Heart right ventricle (tissue), 16 donors: Measurements from ENCODE around the gene RAD51D. TPM values are rescaled to one million over a fixed set of nuclear protein-coding genes. Genes with fewer than 3 reads are reported as not detected.

ENCODE experiments used
- ATAC-seq, 8 donors: fragments of 200-7000 bp; cut with Tn5 transposase; one replicate each; pipeline ENCODE4 v1.9.1; 2020; ENCODE audit warnings: mild to moderate bottlenecking in 8 of 8, moderate library complexity in 8 of 8, moderate number of reproducible peaks in 1 of 8
- DNase-seq, 2 donors: peaks; one replicate each; pipeline ENCODE4 v3.0.0-alpha.2; 2020
- H3K27ac ChIP-seq, 10 donors: fragments of 200-600 bp; sonication (generic) in 2 of 10; one replicate each; pipeline versions ENCODE4 v1.5.0 to v1.8.0; 2020 to 2022; ENCODE audit warnings: mild to moderate bottlenecking in 3 of 10
- H3K27me3 ChIP-seq, 7 donors: fragments of 200-600 bp; one replicate each; pipeline ENCODE4 v1.8.0; 2021 to 2022; ENCODE audit warnings: mild to moderate bottlenecking in 2 of 7
- H3K36me3 ChIP-seq, 9 donors: fragments of 200-600 bp; sonication (generic) in 1 of 9; one replicate each; pipeline versions ENCODE4 v1.5.0 to v1.8.0; 2020 to 2022; ENCODE audit warnings: mild to moderate bottlenecking in 2 of 9
- H3K4me1 ChIP-seq, 9 donors: fragments of 200-600 bp; sonication (generic) in 1 of 9; one replicate each; pipeline versions ENCODE4 v1.5.0 to v1.8.0; 2020 to 2022; ENCODE audit warnings: mild to moderate bottlenecking in 4 of 9
- H3K4me3 ChIP-seq, 10 donors: fragments of 200-600 bp; sonication (generic) in 2 of 10; one replicate each; pipeline versions ENCODE4 v1.5.0 to v1.8.0; 2020 to 2022; ENCODE audit warnings: mild to moderate bottlenecking in 7 of 10, moderate library complexity in 2 of 10
- H3K9me3 ChIP-seq, 11 donors: fragments of 200-600 bp in 10 of 11; sonication (generic) in 2 of 11; one replicate each; pipeline versions ENCODE4 v1.5.0 to v1.8.0; 2013 to 2022; ENCODE audit warnings: mild to moderate bottlenecking in 2 of 11, control low read depth in 1 of 11, moderate library complexity in 1 of 11
- WGBS, 2 donors: extraction: QIAGEN DNeasy Blood & Tissue Kit; methylation state at CpG; one replicate each; pipeline ENCODE4 v1.1.7; 2013; ENCODE audit warnings: inconsistent platforms in 1 of 2; 5-methylcytosine and 5-hydroxymethylcytosine counted together
- intact Hi-C, 10 donors: fragments of 100-400 bp; cut with DNase I; formaldehyde crosslinking; loops; one replicate each; pipeline versions ENCODE4 v1.11.1 to v1.14.2; 2022
- polyA plus RNA-seq, 2 donors: library from polyadenylated mRNA; stranded (reverse); fragments of 200-250 nt; gene quantifications; one replicate each; pipeline ENCODE4 v1.2.3, GENCODE V29; 2013
- total RNA-seq, 10 donors: library from RNA; stranded (reverse); fragmentation: NEBNext Ultra II Directional in 3 of 10; extraction: Animal tissue kit (Norgen Biotek cat#: 25700) in 3 of 10; gene quantifications; one replicate each; pipeline versions ENCODE4 v1.2.1 to v1.2.4, GENCODE V29; 2021 to 2023
- TF ChIP-seq, protein P1 (sequence below), 9 donors: fragments of 200-600 bp; sonication (generic) in 2 of 9; IDR thresholded peaks; one replicate each; pipeline versions ENCODE4 v1.5.0 to v1.8.0; 2021 to 2022; ENCODE audit warnings: antibody characterized with exemption in 9 of 9, mild to moderate bottlenecking in 5 of 9, moderate library complexity in 1 of 9
- donor health status: Arrhythmogenic right ventricular cardiomyopathy.
- donor health status: ischemic (EF 13 %, LVEDD 7.1; RV severe dilation, severe dysfunction).
- donor health status: healthy with polysubstance abuse.
- donor health status: DM: no; HTN: yes; CAD: no.
- donor health status: DM: no; HTN: no; CAD: no.
- donor health status: ischemic (EF 25% LVEDD 6.9; RV normal size, moderate dysfunction).
- donor health status: ischemic (EF 25% LVEDD 5.7; RV mildly dilated, moderate dysfunction).
- donor health status: healthy.
- donor health status: DM: yes; HTN: yes; CAD: no.
- donor health status: Ischemic cardiomyopathy.
- donor health status: ischemic (EF 35%, LVEDD 5.7; RV mildly dilated, moderate dysfunction).
- donor health status: nonischemic (EF 11% LVEDD 7.7; RV severe dilation, severe dysfunction).
- donor health status: DM: yes; HTN: yes; CAD: no.
- donor health status: PGD.
- donor health status: ischemic (EF 29% LVEDD 5.4; RV normal size, mild dysfunction).
- donor health status: nonischemic (EF 23%, LVEDD 6.1; RV moderate dilation, normal function).

Gene RAD51D
- total and polyA plus RNA-seq, 12 donors = 3.0 to 9.6 (median 5.3) TPM

DNA sequence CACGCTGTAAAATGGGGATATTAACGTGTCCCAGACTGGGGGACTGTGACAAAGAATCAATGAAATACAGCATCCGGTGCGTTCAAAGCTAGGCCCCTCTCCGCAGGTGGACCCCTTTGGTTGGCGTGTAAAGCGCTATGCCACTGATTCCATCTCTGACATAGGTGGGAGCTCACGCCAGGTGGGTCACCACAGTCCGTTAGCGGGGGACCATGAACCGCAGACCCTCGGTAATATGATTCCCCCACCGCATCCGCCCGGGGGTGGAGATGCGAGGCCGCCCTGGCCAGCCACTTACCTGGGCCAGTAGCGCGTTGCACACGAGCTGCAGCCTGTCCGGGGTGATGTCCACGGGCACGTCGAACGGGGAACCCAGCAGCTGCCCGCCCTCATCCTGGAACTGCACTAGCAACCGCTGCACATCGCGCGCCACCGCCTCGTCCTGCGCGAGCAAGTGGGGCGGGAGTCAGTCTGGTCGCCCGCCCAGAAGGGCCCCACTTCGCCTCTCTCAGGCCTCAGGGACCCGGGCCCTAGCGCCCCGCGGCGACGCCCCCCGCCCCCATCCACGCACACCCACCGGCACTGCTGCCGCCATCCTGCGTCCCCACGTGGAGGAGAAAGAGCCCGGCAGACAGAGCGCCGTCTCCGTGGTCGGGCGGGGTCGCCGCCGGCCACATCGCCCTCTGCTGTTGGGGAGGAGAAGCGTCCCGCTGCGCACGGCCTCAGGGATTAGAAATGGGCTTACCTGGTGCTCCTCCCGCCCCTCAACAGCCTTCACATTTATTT is 22.2 kb upstream of the RAD51D start, which contains the start of gene NLE1:
Gene NLE1, minus strand, starts transcription at position 623 of the 786 bp plus-strand sequence. Its CDS starts 28 bp downstream, at position 595.
- intact Hi-C loops = loop anchor here in 2 of 10 donors (5.0 kb wide), 1 partner anchor 100 kb away; the partner anchor contains the start of gene SLFN5 (in 2 of the 2)
- 0 to 1% methylated on average over 65 of the region's 65 CpGs for WGBS, 2 donors

DNA sequence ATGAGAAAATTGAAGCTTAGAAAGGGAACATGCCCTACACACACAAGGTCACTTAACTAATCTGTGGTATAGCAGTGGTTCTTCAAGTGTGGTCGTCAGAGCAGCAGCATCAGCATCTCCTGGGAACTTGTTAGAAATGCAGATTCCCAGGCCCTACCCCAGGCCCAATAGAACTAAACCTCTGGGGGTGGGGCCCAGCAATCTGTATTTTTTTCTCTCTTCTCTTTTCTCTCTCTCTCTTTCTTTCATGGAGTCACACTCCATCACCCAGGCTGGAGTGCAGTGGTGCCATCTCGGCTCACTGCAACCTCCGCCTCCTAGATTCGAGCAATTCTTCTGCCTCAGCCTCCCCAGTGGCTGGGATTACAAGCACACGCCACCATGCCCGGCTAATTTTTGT is 18.6 kb upstream of the RAD51D start:
- Histone ChIP-seq H3K4me3 (no peak overlapping the region), H3K27ac (no peak overlapping the region), H3K9me3 (no peaks in the 10 kb centered on the region), H3K27me3 (no peaks in the 10 kb centered on the region), H3K4me1 (peaks cover 0 to 22% (median 15%) of the 10 kb centered on the region in 9 donors), H3K36me3 (peaks cover 0 to 68% (median 46%) of the 10 kb centered on the region in 9 donors)
- no peak for DNase-seq
- ATAC-seq = no peak
- intact Hi-C loops = no loop called here
- WGBS, 2 donors = 96 to 98% methylated on average over 6 of the region's 6 CpGs
- TF ChIP-seq, protein P1, sequence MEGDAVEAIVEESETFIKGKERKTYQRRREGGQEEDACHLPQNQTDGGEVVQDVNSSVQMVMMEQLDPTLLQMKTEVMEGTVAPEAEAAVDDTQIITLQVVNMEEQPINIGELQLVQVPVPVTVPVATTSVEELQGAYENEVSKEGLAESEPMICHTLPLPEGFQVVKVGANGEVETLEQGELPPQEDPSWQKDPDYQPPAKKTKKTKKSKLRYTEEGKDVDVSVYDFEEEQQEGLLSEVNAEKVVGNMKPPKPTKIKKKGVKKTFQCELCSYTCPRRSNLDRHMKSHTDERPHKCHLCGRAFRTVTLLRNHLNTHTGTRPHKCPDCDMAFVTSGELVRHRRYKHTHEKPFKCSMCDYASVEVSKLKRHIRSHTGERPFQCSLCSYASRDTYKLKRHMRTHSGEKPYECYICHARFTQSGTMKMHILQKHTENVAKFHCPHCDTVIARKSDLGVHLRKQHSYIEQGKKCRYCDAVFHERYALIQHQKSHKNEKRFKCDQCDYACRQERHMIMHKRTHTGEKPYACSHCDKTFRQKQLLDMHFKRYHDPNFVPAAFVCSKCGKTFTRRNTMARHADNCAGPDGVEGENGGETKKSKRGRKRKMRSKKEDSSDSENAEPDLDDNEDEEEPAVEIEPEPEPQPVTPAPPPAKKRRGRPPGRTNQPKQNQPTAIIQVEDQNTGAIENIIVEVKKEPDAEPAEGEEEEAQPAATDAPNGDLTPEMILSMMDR (IDR thresholded peaks at IDR 0.05) = no peak

More for the DNA sequence above, 22.2 kb upstream of the RAD51D start, which contains the start of gene NLE1:
- H3K9me3 ChIP-seq = no peaks in the 10 kb centered on the region
- H3K4me1 ChIP-seq = peaks cover 1 to 29% (median 19%) of the 10 kb centered on the region in 9 donors
- DNase-seq = peak; percentile 82 to 85
- ATAC-seq = peak; percentile 87 to 95 (median 89)
- peak within 1 kb of the TSS in 4 of 10 donors; percentile 15 to 52 (median 36) for H3K27ac ChIP-seq
- H3K36me3 ChIP-seq = peaks cover 0 to 32% (median 24%) of the 10 kb centered on the region in 9 donors
- TF ChIP-seq, protein P1 (IDR thresholded peaks at IDR 0.05) = peak; percentile 88 to 98 (median 96)
- H3K27me3 ChIP-seq = no peaks in the 10 kb centered on the region
- peak within 1 kb of the TSS; percentile 69 to 100 (median 85) for H3K4me3 ChIP-seq

DNA sequence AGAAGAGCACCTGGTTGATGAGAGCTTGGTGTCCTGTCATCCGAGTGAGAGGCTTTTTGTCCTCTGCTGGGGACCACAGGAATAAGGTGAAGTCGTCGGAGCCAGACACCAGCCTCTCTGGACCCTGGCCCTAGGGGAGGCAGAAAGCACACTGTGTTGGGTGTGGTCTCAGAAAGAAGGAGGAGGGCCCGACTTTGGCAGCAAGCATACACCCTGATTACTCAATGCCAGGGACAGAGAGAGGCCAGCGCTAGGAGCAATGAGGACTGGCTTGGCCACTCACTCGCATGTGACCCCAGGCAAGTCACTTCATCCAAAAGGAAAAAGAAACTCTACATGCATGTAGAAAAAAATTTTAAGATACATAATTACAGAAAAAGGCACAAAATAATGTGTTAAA is 15.7 kb upstream of the RAD51D start:
- Histone ChIP-seq H3K27me3 (no peaks in the 10 kb centered on the region), H3K9me3 (no peaks in the 10 kb centered on the region), H3K27ac (no peak overlapping the region), H3K4me3 (no peak overlapping the region), H3K36me3 (peaks cover 0 to 95% (median 54%) of the 10 kb centered on the region in 9 donors), H3K4me1 (peaks cover 0 to 2% (median 0%) of the 10 kb centered on the region in 9 donors)
- TF ChIP-seq, protein P1 (IDR thresholded peaks at IDR 0.05) = no peak
- no peak for ATAC-seq
- WGBS, 2 donors = 90 to 92% methylated on average over 6 of the region's 6 CpGs
- intact Hi-C loops = no loop called here
- no peak for DNase-seq

DNA sequence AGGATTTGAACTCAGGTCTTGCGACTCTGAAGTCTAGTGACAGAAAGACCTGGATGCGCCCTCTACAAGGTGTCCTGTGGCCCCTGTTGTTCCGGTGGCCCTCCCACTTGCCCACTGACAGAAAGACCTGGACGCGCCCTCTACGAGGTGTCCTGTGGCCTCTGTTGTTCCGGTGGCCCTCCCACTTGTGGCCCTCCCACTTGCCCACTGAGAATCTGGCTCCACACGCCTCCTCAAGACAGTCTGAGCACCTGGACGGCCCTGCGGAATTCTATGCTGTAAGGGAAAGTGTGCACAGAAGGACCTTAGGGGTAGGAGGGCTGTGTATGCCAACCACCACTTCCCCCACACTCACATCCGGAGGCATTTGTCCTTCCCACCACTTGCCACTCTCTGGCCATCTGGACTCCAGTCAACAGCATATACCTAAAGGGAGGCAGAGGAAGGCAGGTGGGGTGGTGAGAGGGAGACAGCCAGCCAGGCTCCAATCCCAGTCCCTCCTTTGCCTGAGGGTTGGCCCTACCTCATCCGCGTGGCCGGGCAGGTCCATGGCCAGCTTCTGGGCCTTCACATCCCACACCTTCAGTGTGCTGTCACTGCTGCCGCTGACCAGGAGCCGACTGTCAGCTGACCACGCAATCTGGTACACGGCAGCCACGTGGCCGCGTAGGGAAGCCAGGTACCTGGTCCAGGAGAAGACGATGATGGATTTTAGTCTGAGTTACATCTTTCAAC is 13.3 kb upstream of the RAD51D start:
- intact Hi-C loops = no loop called here
- TF ChIP-seq, protein P1 (IDR thresholded peaks at IDR 0.05) = no peak
- Histone ChIP-seq H3K27me3 (no peaks in the 10 kb centered on the region), H3K36me3 (peaks cover 0 to 75% (median 46%) of the 10 kb centered on the region in 9 donors), H3K4me3 (no peak overlapping the region), H3K4me1 (peaks cover 0 to 12% (median 4%) of the 10 kb centered on the region in 9 donors), H3K9me3 (no peaks in the 10 kb centered on the region), H3K27ac (no peak overlapping the region)
- DNase-seq = no peak
- ATAC-seq = no peak
- WGBS, 2 donors = 89 to 93% methylated on average over 22 of the region's 22 CpGs
